ENCODE measurements around the gene SCP2D1. TPM values are rescaled to one million over a fixed set of nuclear protein-coding genes. Genes with fewer than 3 reads are reported as not detected.

The SCP2D1 gene
- total RNA-seq, 1 experiment from 2014 or later: not detected

DNA sequence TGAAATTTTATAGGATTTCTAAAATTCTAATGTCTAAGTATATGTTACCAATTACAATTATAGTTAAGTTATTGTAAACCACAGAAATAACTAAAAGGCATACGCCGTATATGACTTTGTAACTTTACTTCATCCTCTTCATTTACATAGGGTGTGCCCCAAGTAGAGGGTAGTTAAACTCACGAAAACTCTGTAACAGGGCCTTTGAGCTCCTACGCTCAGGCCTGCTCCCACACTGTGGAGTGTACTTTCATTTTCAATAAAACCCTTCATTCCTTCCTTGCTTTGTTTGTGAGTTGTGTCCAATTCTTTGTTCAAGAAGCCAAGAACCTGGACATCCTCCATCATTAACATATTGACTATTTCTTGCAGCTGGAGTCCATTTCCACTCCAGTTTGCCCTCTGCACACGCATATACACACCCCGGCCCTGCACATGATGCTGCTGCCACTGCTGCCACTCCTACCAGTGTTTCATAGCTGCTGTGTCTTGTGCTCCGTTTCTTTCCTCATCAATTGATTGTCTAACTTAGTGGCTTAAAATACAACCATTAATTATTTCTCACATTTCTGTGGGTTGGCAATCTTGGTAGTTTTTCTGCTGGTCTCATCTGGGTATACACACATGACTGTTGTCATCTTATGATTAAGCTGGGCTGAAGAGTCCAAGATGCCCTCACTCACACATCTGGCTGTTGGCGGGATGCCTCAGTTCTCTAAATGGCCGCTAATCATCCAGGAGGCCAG is 33.0 kb upstream of the SCP2D1 start:
- ChIA-PET RAD21 (ENCODE audit: low non-redundant PET in 1 of 2, low total read pairs in 2 of 2, uncharacterized antibody in 2 of 2, unreplicated experiment in 2 of 2) (no interaction called here), CTCF (no interaction called here), POLR2A (no interaction called here)
- H3K9me2 ChIP-seq (ENCODE audit: insufficient read depth): no peaks in the 10 kb centered on the region
- DNase-seq (ENCODE audit: low read depth, low spot score): no peak
- H3K36me3 ChIP-seq (ENCODE audit: control insufficient read depth in 1 of 2, insufficient read depth in 2 of 2, low read length in 2 of 2): no peaks in the 10 kb centered on the region
- no peaks in the 10 kb centered on the region for H3K9me3 ChIP-seq (ENCODE audit: control insufficient read depth in 1 of 2, insufficient read depth in 1 of 2, low read depth in 1 of 2, low read length in 2 of 2)
- H3K4me1 ChIP-seq (ENCODE audit: control insufficient read depth in 1 of 2, insufficient read depth in 2 of 2, low read length in 2 of 2): no peaks in the 10 kb centered on the region
- intact Hi-C loops (cut with micrococcal nuclease): no loop called here
- no peak overlapping the region for H3K4me3 ChIP-seq (replicated peaks in 1 of 2; ENCODE audit: low read depth in 1 of 2, low read length in 2 of 2)
- H3K9ac ChIP-seq (ENCODE audit: low read length): no peak overlapping the region
- no TSS peak for BruUV-seq (replicated peaks)
- no peak overlapping the region for H3K27ac ChIP-seq (ENCODE audit: low read depth, low read length)
- no peak for TF ChIP-seq EZH2phosphoT487 (IDR thresholded peaks at IDR 0.05; ENCODE audit: borderline replicate concordance)
- no peak for TF ChIP-seq ZNF274 (IDR thresholded peaks at IDR 0.05; ENCODE audit: low read depth, low read length)
- TF ChIP-seq TCF7L2 (IDR thresholded peaks at IDR 0.05; ENCODE audit: borderline replicate concordance, extremely low read depth, insufficient read depth, insufficient read length): no peak
- no peak for TF ChIP-seq FOSL1 (IDR thresholded peaks at IDR 0.05; ENCODE audit: low read depth)
- TF ChIP-seq CTCF (IDR thresholded peaks at IDR 0.05 in 2 of 3, conservative IDR thresholded peaks at IDR 0.05 in 1 of 3; ENCODE audit: borderline replicate concordance in 1 of 3, insufficient read depth in 1 of 3, low read depth in 2 of 3, low read length in 2 of 3): no peak
- no peak for TF ChIP-seq SP1 (IDR thresholded peaks at IDR 0.05; ENCODE audit: low read depth)
- TF ChIP-seq EGR1 (IDR thresholded peaks at IDR 0.05; ENCODE audit: low read depth): no peak
- no peak for TF ChIP-seq SIN3A (IDR thresholded peaks at IDR 0.05; ENCODE audit: low read depth)
- no peak for TF ChIP-seq POLR2A (IDR thresholded peaks at IDR 0.05; ENCODE audit: borderline replicate concordance, extremely low read depth, insufficient read depth, insufficient read length)
- TF ChIP-seq CBX3 (IDR thresholded peaks at IDR 0.05; ENCODE audit: low read depth): no peak
- TF ChIP-seq JUND (IDR thresholded peaks at IDR 0.05): no peak
- TF ChIP-seq EZH2 (IDR thresholded peaks at IDR 0.05): no peak
- no peak for TF ChIP-seq RAD21 (IDR thresholded peaks at IDR 0.05; ENCODE audit: low read depth)
- TF ChIP-seq ELF1 (IDR thresholded peaks at IDR 0.05; ENCODE audit: borderline replicate concordance, low read depth): no peak
- TF ChIP-seq ZFX (IDR thresholded peaks at IDR 0.05): no peak
- TF ChIP-seq CEBPB (IDR thresholded peaks at IDR 0.05; ENCODE audit: low read depth): no peak
- TF ChIP-seq MAX (IDR thresholded peaks at IDR 0.05): no peak
- TF ChIP-seq, protein P1, sequence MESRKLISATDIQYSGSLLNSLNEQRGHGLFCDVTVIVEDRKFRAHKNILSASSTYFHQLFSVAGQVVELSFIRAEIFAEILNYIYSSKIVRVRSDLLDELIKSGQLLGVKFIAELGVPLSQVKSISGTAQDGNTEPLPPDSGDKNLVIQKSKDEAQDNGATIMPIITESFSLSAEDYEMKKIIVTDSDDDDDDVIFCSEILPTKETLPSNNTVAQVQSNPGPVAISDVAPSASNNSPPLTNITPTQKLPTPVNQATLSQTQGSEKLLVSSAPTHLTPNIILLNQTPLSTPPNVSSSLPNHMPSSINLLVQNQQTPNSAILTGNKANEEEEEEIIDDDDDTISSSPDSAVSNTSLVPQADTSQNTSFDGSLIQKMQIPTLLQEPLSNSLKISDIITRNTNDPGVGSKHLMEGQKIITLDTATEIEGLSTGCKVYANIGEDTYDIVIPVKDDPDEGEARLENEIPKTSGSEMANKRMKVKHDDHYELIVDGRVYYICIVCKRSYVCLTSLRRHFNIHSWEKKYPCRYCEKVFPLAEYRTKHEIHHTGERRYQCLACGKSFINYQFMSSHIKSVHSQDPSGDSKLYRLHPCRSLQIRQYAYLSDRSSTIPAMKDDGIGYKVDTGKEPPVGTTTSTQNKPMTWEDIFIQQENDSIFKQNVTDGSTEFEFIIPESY (IDR thresholded peaks at IDR 0.05; ENCODE audit: extremely low read depth, insufficient replicate concordance, low read length): no peak
- TF ChIP-seq YY1 (IDR thresholded peaks at IDR 0.05; ENCODE audit: extremely low read depth, insufficient replicate concordance, low read depth, low read length): no peak
- no peak for TF ChIP-seq POLR2AphosphoS5 (IDR thresholded peaks at IDR 0.05; ENCODE audit: low read depth, low read length)
- ATAC-seq: no peak
- no peak overlapping the region for H2AFZ ChIP-seq (ENCODE audit: low read depth, low read length, poor library complexity, severe bottlenecking)
- no peaks in the 10 kb centered on the region for H3K79me2 ChIP-seq (ENCODE audit: insufficient read depth, low read length)
- 0 out of 2 replicates have a peak, but pooled peaks cover 16% of the 10 kb centered on the region for H3K27me3 ChIP-seq (ENCODE audit: insufficient read depth, low read length)
- no peak overlapping the region for H3K4me2 ChIP-seq (ENCODE audit: low read length)
- H4K20me1 ChIP-seq (ENCODE audit: insufficient read depth): no peaks in the 10 kb centered on the region
